K562 (cell line): ENCODE results near the gene ZKSCAN3. TPM values are rescaled to one million over a fixed set of nuclear protein-coding genes. Genes with fewer than 3 reads are reported as not detected.

Experiments
- BDP1 ChIP-seq: IDR thresholded peaks from 3 replicates; pipeline ENCODE4 v1.6.1; 2011; ENCODE audit not compliant: insufficient read length, insufficient read depth
- FUS ChIP-seq: fragments of 200-400 bp; formaldehyde crosslinking; optimal IDR thresholded peaks from 2 replicates; pipeline ENCODE3; 2017; ENCODE audit warnings: low read depth, low read length
- GATAD2A ChIP-seq: fragments of 450-650 bp; IDR thresholded peaks from 2 replicates; pipeline ENCODE4 v1.6.1; 2017
- ID3 ChIP-seq, 2 experiments: fragments of 250-450 bp in 1 of 2; fragments of 450-650 bp in 1 of 2; sonication (Bioruptor Pico) in 1 of 2; IDR thresholded peaks; 2 replicates each; pipeline versions ENCODE4 v1.6.1 to v1.8.0; 2016 to 2021; ENCODE audit warnings: mild to moderate bottlenecking in 2 of 2, moderate library complexity in 2 of 2, missing compliant biosample characterization in 1 of 2, missing genetic modification characterization in 1 of 2
- JUND ChIP-seq, 2 experiments: IDR thresholded peaks; 2 replicates in 1 of 2; 3 replicates in 1 of 2; pipeline ENCODE4 v1.6.1; 2011; ENCODE audit warnings: borderline replicate concordance in 2 of 2, low read depth in 2 of 2, low read length in 2 of 2, improper control_type of control experiment in 1 of 2, missing biosample characterization in 1 of 2, missing genetic modification characterization in 1 of 2, missing genetic modification reagents in 1 of 2
- NCOA6 ChIP-seq: fragments of 450-650 bp; IDR thresholded peaks from 2 replicates; pipeline ENCODE4 v1.6.1; 2017; ENCODE audit warnings: mild to moderate bottlenecking
- PML ChIP-seq: IDR thresholded peaks from 2 replicates; pipeline ENCODE4 v1.6.1; 2012; ENCODE audit warnings: low read length, inconsistent platforms
- RHOXF2B ChIP-seq: fragments of 250-450 bp; sonication (Bioruptor Pico); conservative IDR thresholded peaks from 2 replicates; pipeline ENCODE4 v1.5.1; 2021
- SMAD1 ChIP-seq: fragments of 150-350 bp; IDR thresholded peaks from 2 replicates; pipeline ENCODE4 v1.6.1; 2014; ENCODE audit warnings: low read length, low read depth; ENCODE audit not compliant: partially characterized antibody
- SOX6 ChIP-seq: fragments of 450-650 bp; IDR thresholded peaks from 2 replicates; pipeline ENCODE4 v1.6.1; 2014; ENCODE audit warnings: mild to moderate bottlenecking
- TGIF2 ChIP-seq: sonication (generic); formaldehyde crosslinking; IDR thresholded peaks from 2 replicates; pipeline ENCODE4 v1.8.1; 2022; ENCODE audit warnings: mild to moderate bottlenecking, missing genetic modification reagents, moderate library complexity
- ZBTB8A ChIP-seq: fragments of 450-650 bp; IDR thresholded peaks from 2 replicates; pipeline ENCODE4 v1.6.1; 2018; ENCODE audit warnings: mild to moderate bottlenecking, moderate library complexity; ENCODE audit not compliant: partially characterized antibody
- ZC3H4 ChIP-seq: sonication (generic); formaldehyde crosslinking; IDR thresholded peaks from 2 replicates; pipeline ENCODE4 v1.9.0; 2021; ENCODE audit warnings: missing genetic modification reagents, borderline replicate concordance
- ZNF124 ChIP-seq: sonication (generic); formaldehyde crosslinking; IDR thresholded peaks from 2 replicates; pipeline ENCODE4 v1.8.1; 2022; ENCODE audit warnings: missing genetic modification reagents
- ZNF174 ChIP-seq: fragments of 250-450 bp; sonication (Bioruptor Pico); IDR thresholded peaks from 2 replicates; pipeline ENCODE4 v1.4.0; 2020; ENCODE audit warnings: mild to moderate bottlenecking
- ZNF311 ChIP-seq: fragments of 250-450 bp; sonication (Bioruptor Pico); IDR thresholded peaks from 2 replicates; pipeline ENCODE4 v1.4.0; 2020; ENCODE audit warnings: mild to moderate bottlenecking, moderate library complexity
- ZNF431 ChIP-seq: sonication (generic); formaldehyde crosslinking; IDR thresholded peaks from 2 replicates; pipeline ENCODE4 v1.8.0; 2022; ENCODE audit warnings: mild to moderate bottlenecking, missing genetic modification reagents
- ZNF449 ChIP-seq: fragments of 250-450 bp; sonication (Bioruptor Pico); IDR thresholded peaks from 2 replicates; pipeline ENCODE4 v1.8.0; 2022; ENCODE audit warnings: moderate library complexity, mild to moderate bottlenecking, inconsistent platforms
- ZNF589 ChIP-seq: fragments of 200-800 bp; sonication (Bioruptor generic); IDR thresholded peaks from 2 replicates; pipeline ENCODE4 v1.6.1; 2016; ENCODE audit warnings: low read depth, missing genetic modification characterization, missing compliant biosample characterization
- polyA plus RNA-seq, 8 experiments: library from polyadenylated mRNA; depleted of rRNA in 4 of 8; stranded (reverse) in 5 of 8; unstranded in 3 of 8; fragments of >200 nt; fragmentation: Nextera tagmentation in 2 of 8; fragmentation: Illumina TruSeq in 1 of 8; extraction: Ambion mirVana in 2 of 8; extraction: Trizol in 1 of 8; gene quantifications; 2 replicates each; pipeline versions ENCODE4 v1.2.1 to v1.2.3, GENCODE V29; 2011 to 2014; ENCODE audit warnings: inconsistent platforms in 1 of 8, missing spikeins in 1 of 8
- total RNA-seq, 7 experiments: library from RNA; depleted of rRNA in 6 of 7; stranded (reverse); fragments of >200 nt in 6 of 7; fragmentation: Illumina TruSeq in 2 of 7; extraction: Trizol in 2 of 7; gene quantifications; 2 replicates each; pipeline versions ENCODE4 v1.2.1 to v1.2.3, GENCODE V29; 2011 to 2021; ENCODE audit warnings: low replicate concordance in 1 of 7
- TF ChIP-seq, protein P1 (sequence below): sonication (generic); formaldehyde crosslinking; IDR thresholded peaks from 2 replicates; pipeline ENCODE4 v1.4.0; 2020; ENCODE audit warnings: mild to moderate bottlenecking, missing genetic modification reagents
- TF ChIP-seq, protein P2 (sequence below): fragments of 250-450 bp; sonication (Bioruptor Pico); IDR thresholded peaks from 2 replicates; pipeline ENCODE4 v1.4.0; 2020; ENCODE audit warnings: mild to moderate bottlenecking, moderate library complexity

The ZKSCAN3 gene
- total and polyA plus RNA-seq, 9 of the 15 experiments (the other 6 are each of a cell fraction or from before 2014, with no cell fraction given): 3.0 to 12.4 (median 10.2) TPM

GRCh38 chr6:28335040-28335563, 14.6 kb upstream of the ZKSCAN3 start (continued):
- no peak for TF ChIP-seq ZBTB8A
- TF ChIP-seq ID3 (CRISPR knock-in tag; IDR thresholded peaks at IDR 0.05): no peak
- TF ChIP-seq ID3 (tag; IDR thresholded peaks at IDR 0.05): peak; percentile 25; the same call in 1 of the 2 replicates
- no peak for TF ChIP-seq FUS
- no peak for TF ChIP-seq RHOXF2B (CRISPR knock-in tag)
- TF ChIP-seq ZNF449 (CRISPR knock-in tag): peak; percentile 30; the same call in 1 of the 2 replicates
- TF ChIP-seq, protein P1, sequence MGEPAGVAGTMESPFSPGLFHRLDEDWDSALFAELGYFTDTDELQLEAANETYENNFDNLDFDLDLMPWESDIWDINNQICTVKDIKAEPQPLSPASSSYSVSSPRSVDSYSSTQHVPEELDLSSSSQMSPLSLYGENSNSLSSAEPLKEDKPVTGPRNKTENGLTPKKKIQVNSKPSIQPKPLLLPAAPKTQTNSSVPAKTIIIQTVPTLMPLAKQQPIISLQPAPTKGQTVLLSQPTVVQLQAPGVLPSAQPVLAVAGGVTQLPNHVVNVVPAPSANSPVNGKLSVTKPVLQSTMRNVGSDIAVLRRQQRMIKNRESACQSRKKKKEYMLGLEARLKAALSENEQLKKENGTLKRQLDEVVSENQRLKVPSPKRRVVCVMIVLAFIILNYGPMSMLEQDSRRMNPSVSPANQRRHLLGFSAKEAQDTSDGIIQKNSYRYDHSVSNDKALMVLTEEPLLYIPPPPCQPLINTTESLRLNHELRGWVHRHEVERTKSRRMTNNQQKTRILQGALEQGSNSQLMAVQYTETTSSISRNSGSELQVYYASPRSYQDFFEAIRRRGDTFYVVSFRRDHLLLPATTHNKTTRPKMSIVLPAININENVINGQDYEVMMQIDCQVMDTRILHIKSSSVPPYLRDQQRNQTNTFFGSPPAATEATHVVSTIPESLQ (CRISPR knock-in tag): 0 out of 2 replicates have a peak, but pooled peaks have one; percentile 48
- no peak for TF ChIP-seq ZNF431
- peak; percentile 85 for TF ChIP-seq ZNF311 (CRISPR knock-in tag)
- TF ChIP-seq SOX6: peak; percentile 97
- no peak for TF ChIP-seq BDP1
- TF ChIP-seq JUND (IDR thresholded peaks at IDR 0.05; ENCODE audit: borderline replicate concordance, low read depth, low read length): no peak
- no peak; the same call in 2 of the 3 replicates for TF ChIP-seq JUND (tag; IDR thresholded peaks at IDR 0.05; ENCODE audit: borderline replicate concordance, low read depth, low read length)
- no peak for TF ChIP-seq NCOA6
- no peak for TF ChIP-seq TGIF2 (CRISPR knock-in tag)
- TF ChIP-seq GATAD2A: peak; percentile 98
- no peak for TF ChIP-seq ZNF124
- TF ChIP-seq, protein P2, sequence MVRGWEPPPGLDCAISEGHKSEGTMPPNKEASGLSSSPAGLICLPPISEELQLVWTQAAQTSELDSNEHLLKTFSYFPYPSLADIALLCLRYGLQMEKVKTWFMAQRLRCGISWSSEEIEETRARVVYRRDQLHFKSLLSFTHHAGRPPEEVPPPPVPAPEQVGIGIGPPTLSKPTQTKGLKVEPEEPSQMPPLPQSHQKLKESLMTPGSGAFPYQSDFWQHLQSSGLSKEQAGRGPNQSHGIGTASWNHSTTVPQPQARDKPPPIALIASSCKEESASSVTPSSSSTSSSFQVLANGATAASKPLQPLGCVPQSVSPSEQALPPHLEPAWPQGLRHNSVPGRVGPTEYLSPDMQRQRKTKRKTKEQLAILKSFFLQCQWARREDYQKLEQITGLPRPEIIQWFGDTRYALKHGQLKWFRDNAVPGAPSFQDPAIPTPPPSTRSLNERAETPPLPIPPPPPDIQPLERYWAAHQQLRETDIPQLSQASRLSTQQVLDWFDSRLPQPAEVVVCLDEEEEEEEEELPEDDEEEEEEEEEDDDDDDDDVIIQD (CRISPR knock-in tag): 0 out of 2 replicates have a peak, but pooled peaks have one; percentile 11
- TF ChIP-seq ZNF589 (CRISPR knock-in tag): peak; percentile 76; the same call in 1 of the 2 replicates
- TF ChIP-seq PML: peak; percentile 98
- TF ChIP-seq ZC3H4 (CRISPR knock-in tag): peak; percentile 87; the same call in 1 of the 2 replicates
- peak; percentile 72 for TF ChIP-seq SMAD1
- TF ChIP-seq ZNF174 (CRISPR knock-in tag): no peak
